ENCODE data around the gene ATRIP. TPM values are rescaled to one million over a fixed set of nuclear protein-coding genes. Genes with fewer than 3 reads are reported as not detected.
A peak's percentile ranks its signal among the peaks of the same experiment; 100 is the strongest.

ATRIP gene
- total and polyA plus RNA-seq, 10 of the 15 experiments (the other 5 are each of a cell fraction or from before 2014, with no cell fraction given), result 1.4 to 16.0 (median 10.1) TPM

DNA sequence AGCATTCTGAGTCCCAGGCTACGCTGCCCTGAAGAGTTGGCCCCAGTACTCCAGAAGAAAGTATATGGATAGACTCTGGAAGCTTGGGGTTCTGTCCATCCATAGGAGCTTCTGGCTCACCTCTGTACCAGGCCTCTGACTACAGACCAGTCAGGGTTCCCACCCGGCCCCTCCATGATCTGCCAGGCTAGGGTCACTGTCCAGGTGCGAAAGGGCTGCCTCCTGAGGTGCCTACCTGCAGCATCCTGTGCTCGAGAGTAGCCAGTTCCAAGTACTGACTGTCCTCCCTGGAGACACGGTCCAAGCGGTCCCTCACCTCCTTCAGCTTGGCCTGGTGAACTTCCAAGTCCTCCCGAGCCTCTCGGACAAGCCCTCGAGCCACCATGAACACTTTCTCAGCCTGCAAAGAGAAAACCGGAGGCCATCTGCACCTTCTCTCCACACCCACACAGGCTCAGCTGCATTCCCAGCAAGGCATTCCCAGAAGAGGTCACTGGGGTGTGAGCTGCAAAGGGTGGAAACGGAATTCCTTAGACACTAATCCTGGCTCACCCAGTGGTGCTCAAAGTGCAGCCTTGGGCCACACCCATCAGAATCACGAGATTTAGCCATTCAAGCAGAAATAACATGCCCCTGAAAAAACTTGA is 12.9 kb upstream of the ATRIP start:
- in situ Hi-C loops (cut with MboI), result no loop called here
- H3K4me2 ChIP-seq (ENCODE audit: control insufficient read depth, insufficient read depth), result no peak overlapping the region

More for the DNA sequence above, 12.9 kb upstream of the ATRIP start:
- BruUV-seq (replicated peaks), result no TSS peak
- TF ChIP-seq BHLHE40 (IDR thresholded peaks at IDR 0.05; ENCODE audit: borderline replicate concordance in 1 of 2, low read depth in 2 of 2, low read length in 1 of 2) (no peak), SRF (IDR thresholded peaks at IDR 0.05; ENCODE audit: low read depth in 2 of 2, low read length in 2 of 2) (no peak), BCLAF1 (IDR thresholded peaks at IDR 0.05) (no peak), EP300 (IDR thresholded peaks at IDR 0.05; ENCODE audit: borderline replicate concordance in 1 of 2, control insufficient read depth in 1 of 2, low read depth in 2 of 2, low read length in 2 of 2) (no peak), CBFB (IDR thresholded peaks at IDR 0.05; ENCODE audit: low read depth) (no peak), JUNB (IDR thresholded peaks at IDR 0.05) (no peak), MYC (IDR thresholded peaks at IDR 0.05; ENCODE audit: insufficient read depth, insufficient read length, insufficient replicate concordance, low read length, severe bottlenecking) (no peak), CBX5 (IDR thresholded peaks at IDR 0.05; ENCODE audit: low read depth) (no peak), RELA (IDR thresholded peaks at IDR 0.05; ENCODE audit: borderline replicate concordance, partially characterized antibody) (no peak), ZZZ3 (IDR thresholded peaks at IDR 0.05; ENCODE audit: control insufficient read depth, insufficient read length, low read depth) (no peak), MYB (IDR thresholded peaks at IDR 0.05; ENCODE audit: borderline replicate concordance, low read depth, low read length) (no peak), ZNF622 (IDR thresholded peaks at IDR 0.05) (no peak), SREBF2 (IDR thresholded peaks at IDR 0.05; ENCODE audit: low read length) (no peak)
- TF ChIP-seq, protein P1, sequence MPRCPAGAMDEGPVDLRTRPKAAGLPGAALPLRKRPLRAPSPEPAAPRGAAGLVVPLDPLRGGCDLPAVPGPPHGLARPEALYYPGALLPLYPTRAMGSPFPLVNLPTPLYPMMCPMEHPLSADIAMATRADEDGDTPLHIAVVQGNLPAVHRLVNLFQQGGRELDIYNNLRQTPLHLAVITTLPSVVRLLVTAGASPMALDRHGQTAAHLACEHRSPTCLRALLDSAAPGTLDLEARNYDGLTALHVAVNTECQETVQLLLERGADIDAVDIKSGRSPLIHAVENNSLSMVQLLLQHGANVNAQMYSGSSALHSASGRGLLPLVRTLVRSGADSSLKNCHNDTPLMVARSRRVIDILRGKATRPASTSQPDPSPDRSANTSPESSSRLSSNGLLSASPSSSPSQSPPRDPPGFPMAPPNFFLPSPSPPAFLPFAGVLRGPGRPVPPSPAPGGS (IDR thresholded peaks at IDR 0.05; ENCODE audit: borderline replicate concordance, insufficient read depth, low read depth, low read length, poor library complexity, severe bottlenecking), result no peak
- no peak for FAIRE-seq
- Histone ChIP-seq H3K27me3 (replicated peaks in 1 of 2; ENCODE audit: control insufficient read depth in 2 of 2, insufficient read depth in 2 of 2, low read length in 1 of 2) (no peaks in the 10 kb centered on the region), H3K4me3 (no peak overlapping the region), H3K79me2 (ENCODE audit: control insufficient read depth, insufficient read depth, low read length) (peaks cover under 1% of the 10 kb centered on the region), H3K9ac (ENCODE audit: control insufficient read depth, insufficient read depth, low read length) (no peak overlapping the region), H3K36me3 (ENCODE audit: control insufficient read depth in 2 of 2, insufficient read depth in 2 of 2, low read length in 1 of 2) (peaks cover 2 to 16% of the 10 kb centered on the region in 2 experiments; a peak in 2 of 4 replicates), H3K27ac (ENCODE audit: control insufficient read depth, insufficient read depth) (peak overlapping the region; percentile 54), H3K4me1 (ENCODE audit: control insufficient read depth, insufficient read depth, low read length) (peaks cover 25% of the 10 kb centered on the region), H3K9me3 (replicated peaks; ENCODE audit: control insufficient read depth, insufficient read depth, low read length) (no peaks in the 10 kb centered on the region), H2AFZ (ENCODE audit: control insufficient read depth, low read depth, low read length) (no peak overlapping the region), H4K20me1 (ENCODE audit: control insufficient read depth, insufficient read depth) (no peaks in the 10 kb centered on the region)
- ChIA-PET SMC1A (ENCODE audit: uncharacterized antibody, unreplicated experiment) (interaction anchor here (0.9 to 11.5 kb wide), 5 partner anchors 32 to 203 kb away, joined by 3 to 287 read pairs (median 3); no protein-coding TSS in a partner anchor), RAD21 (ENCODE audit: unreplicated experiment) (interaction anchor here (1.1 to 2.7 kb wide), 2 partner anchors 32 to 125 kb away, joined by 4 to 28 read pairs; no protein-coding TSS in a partner anchor), CTCF (interaction anchor here (0.5 to 12.5 kb wide), 10 partner anchors 25 to 527 kb away, joined by 3 to 757 read pairs (median 20); partner anchors contain the start of genes CAMP and PFKFB4), POLR2A (no interaction called here)
- no peak for DNase-seq (ENCODE audit: low read depth, low spot score)
- ATAC-seq, result no peak
- intact Hi-C loops (cut with micrococcal nuclease; ENCODE audit: unreplicated experiment), result no loop called here
- 89% methylated on average over 12 of the region's 12 CpGs for WGBS (ENCODE audit: insufficient coverage, insufficient replicate concordance, low lambda C conversion rate, missing lambda C conversion rate)

Data from GM12878 (cell line).